Amygdala (tissue), 56 donors: ENCODE results near the gene COL17A1.
A peak's percentile ranks its signal among the peaks of the same experiment; 100 is the strongest.

ENCODE experiments used
- DNase-seq, 56 donors: peaks; one replicate each; lab custom pipeline; 2025; lab: John Stamatoyannopoulos, UW

COL17A1 gene

DNA sequence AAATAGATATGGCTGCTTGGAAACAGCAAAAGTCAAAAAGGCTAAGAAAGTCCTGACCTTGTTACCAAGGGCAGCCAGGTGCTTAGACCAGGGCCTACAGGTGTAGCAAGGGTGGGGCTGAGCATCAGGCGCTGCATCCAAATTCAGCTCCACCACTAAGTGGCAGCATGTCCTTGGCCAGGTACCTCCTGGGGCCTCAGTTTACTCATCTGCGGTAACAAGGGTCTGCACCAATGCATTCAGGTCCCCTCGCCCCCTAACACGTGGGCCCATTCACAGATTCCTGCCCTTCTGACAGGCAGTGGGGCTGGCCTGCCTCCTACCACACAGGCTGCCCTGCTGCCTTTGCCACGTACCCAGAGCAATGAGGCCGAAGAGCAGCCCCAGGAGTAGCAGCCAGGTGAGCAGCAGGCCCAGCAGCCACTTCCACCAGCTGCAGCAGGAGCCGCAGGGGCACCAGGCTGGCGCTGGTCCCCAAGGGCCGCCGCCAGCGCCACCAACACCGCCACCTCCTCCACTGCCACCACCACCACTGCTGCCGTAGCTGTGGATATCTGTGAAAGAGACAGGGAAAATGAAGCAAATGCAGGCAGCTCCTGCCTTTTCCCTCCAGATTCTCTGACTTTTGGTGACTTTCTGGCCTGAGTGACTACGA lies 28.9 kb downstream of the COL17A1 start:
- DNase-seq: no peak

DNA sequence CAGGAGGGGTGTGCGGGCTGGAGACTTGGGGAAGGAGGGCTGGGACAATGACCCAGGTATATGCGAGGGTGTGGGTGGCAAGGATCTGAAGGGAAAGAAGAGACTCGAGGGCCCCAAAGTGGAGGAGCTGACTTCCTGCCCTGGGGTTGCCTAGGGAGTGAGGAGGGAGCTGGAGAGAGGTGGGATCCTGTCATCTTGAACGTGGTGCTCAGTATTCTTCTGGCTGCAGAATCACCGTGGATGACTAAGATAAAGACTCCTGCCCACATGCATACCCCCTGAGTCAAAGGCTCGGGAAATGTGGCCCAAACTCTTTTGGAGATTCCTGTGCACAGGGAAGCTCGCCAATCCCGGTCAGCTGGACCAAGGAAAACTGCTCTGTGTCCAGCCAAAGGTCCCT lies 31.2 kb downstream of the COL17A1 start:
- no peak for DNase-seq

DNA sequence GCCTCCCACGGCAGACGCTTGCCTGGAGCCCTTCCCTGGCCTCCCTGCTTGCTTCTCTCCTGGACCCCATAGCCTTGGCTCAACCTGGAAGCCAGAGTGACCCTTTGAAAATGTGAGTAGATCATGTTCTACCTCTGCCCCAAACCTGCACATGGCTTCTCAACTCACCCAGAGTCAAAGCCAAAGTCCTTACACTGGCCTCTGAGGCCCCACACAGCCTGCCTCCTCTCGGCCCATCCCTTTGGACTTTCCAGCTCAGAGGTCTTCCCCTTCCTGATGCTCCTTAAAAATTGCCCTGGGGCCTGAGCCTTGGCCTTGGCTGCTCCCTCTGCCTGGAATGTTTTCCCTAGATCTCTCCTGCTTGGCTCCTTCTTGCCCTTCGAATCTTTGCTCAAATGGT lies 32.5 kb downstream of the COL17A1 start:
- DNase-seq: no peak

DNA sequence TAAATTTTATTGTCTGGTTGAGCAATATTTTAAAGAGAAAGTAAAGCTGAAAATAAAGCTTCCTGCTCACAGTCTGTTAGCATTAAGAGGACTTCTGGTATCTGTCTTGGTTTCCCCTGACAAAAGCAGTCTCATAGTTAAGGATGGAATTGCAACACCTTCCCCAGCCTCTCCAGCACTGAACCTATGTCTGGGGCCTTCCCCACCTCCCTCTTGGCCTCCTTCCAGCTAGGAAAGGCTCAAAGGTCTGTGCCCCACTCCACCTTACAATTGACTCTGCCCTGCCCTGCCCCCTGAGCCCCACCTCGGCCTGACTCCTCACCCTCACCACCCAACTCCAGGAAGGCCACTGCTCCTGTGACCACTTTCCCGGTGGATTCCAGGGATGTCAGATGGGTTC lies 33.2 kb downstream of the COL17A1 start:
- no peak for DNase-seq

DNA sequence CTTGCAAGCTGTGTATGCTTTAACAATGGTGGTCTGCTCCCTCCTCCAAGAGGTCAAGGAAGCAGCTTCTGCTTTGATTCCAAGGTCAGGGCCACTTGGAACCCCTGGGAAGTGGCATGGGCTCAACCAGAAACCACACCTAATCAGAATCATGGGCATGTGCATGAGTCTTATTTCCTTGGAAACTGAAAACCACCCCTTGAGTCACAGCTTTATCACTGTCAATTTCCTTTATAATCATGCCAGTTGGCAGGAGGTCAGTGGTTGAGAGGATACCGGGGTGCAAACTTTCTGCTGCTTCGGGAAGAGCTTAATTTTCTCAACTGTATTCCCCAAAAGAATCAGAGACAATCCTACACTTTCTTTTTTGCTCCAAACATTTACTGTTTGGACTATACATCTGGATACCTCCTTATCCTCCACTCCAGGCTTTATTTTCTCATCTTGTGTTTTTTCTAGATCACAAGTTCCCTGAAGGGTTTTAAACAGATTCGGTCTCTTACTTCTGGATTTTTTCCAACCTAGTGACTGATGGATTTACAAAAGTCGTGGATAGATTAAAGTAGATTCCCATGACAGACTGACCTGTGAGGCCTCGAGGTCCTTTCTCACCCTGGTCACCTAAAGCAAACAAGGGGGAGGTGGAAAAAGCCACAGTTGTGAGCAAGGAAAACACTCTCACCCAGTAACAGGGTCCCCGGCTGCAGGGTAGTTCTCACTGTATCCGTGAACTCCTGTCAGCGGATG lies 36.0 kb downstream of the COL17A1 start:
- DNase-seq: no peak

DNA sequence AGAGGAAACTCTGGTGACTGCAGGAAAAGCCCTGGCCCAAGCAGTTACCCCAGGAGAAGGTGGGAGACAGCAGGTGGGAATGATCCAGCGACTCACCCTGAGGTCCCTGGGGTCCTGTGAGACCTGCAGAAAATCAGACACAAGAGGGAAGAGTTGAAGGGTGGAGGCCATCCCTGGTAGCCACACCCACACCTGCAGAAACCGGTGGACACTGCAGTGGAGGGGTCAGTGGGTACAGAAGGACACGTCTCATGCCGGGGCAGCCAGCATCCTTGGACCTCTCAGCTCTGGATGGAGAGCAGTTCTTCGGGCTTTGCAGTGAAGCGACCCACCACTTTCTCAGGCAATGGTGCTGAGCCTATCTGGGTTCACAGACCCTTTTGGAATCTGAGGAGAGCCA lies 39.0 kb downstream of the COL17A1 start:
- no peak for DNase-seq

DNA sequence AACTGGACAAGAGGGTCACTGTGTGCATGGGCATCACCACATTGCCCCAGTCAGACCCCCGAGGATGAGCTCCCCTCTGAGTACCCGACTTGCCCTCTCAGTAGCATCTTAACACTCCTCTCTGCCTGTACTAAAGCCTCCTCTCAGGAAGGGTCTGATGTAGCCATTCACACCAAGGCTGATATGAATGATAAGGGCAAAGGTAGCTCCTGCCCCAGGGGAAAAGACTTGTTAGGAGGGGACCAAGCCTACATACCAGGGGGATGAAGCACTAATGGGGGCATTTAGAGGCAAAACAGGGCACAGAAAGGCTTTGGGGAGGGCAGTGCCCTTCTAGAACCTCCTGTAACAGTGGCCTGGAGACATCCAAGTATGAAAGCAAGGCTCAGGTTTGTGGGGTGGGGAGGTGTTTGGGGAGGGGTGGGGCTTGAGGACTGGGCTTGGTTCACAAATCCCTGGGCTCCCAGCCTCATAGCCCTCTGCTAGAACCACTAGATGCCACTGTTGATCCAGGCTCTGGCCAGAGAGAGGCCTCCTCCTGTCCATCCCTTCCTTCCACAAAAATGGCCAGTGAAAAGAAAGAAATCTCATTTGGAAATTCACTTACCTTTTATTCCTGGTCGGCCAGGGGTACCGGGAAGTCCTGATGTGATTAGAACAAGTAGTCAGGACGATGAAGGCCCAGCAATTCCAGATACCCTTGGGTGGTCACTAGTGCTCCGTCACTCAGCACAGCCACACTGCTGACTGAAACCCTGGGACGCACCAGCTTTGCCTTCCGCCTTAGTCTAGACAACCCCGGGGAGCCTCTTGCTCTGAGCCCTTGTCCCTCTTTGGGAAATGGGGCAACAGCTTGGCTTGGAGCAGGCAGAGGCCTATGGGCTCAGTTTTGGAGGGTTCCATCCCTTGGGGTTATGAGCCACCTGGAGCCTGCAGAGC lies 40.3 kb downstream of the COL17A1 start:
- peak in 43 of 56 donors; percentile 7 to 83 (median 45) for DNase-seq

DNA sequence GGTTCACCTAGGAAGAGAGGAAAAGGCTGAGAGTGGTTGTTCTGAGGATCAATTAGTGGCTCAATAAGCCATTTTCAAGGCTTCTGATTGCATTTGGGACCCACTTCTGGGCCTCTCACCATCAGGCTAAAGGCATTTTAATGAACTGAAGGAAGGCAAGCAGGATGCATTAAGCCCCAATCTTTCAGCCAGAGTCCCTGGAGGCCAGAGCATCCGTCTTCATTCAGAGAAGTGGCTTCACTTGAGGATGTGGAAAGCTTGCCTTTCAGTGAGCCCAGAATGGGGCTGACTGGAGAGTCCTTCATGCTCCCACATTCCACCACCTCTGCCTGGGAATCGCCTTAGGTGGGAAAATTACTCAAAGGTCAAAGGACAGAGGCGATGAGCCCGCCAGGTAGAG lies 41.8 kb downstream of the COL17A1 start:
- no peak for DNase-seq

DNA sequence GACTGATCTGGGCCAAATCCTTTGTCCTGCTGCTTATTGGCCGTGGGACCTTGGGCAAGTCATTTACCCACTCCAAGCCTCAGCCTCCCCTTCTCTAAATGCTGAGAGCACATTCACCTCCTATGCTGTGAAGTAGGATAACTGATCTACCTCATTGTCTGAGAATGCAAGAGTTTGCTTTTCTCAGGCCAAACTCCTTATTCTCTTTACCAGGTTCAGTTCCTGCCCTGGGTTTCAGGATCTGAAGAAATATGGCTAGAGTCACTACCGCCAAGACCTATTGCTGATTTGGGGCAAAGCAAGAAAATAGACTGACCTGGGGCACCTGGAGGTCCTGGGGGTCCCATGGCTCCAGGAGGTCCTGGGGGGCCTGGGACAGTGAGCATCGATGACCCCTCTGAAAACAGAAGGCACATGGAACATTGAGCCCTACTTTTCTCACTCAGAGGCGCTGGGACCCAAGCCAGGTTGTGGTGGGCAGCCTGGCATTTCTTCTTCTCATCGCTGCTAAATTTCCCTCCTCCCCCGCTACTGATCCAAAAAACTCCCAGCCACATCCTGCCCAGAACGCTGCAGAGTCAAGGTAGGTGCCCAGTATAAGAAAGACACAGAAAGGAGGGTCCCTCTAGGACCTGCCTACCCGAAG lies 42.4 kb downstream of the COL17A1 start:
- DNase-seq: no peak

DNA sequence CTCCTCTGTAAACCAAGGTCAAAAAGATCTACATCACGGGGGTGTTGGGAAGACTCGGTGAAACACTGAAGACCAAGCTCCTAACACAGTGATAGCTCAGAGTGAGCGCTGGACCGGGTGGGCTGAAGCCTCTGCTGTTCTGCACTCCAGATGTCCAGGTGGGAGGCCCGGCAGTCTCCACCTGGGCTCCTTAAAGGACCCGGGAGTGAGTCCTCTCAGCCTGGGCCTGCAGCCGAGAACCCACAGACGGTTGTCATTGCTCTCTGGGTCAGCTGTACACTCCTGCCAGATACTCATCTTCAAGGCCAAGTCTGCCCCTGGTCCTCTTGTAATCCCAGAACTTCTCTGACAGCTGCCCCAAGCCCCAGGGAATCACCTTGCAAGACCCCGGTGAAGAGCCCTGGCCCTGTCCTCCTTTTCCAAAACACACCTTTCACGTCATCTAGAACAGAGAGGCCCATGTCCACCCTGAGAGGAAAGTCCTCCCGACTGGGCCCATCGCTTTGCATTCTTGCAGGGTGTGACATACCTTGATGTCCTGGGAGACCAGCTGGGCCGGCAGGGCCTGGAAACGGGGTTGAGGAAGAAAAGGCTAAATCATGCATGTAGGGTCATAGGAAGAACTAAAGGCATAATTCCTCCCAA lies 43.7 kb downstream of the COL17A1 start:
- DNase-seq: no peak

DNA sequence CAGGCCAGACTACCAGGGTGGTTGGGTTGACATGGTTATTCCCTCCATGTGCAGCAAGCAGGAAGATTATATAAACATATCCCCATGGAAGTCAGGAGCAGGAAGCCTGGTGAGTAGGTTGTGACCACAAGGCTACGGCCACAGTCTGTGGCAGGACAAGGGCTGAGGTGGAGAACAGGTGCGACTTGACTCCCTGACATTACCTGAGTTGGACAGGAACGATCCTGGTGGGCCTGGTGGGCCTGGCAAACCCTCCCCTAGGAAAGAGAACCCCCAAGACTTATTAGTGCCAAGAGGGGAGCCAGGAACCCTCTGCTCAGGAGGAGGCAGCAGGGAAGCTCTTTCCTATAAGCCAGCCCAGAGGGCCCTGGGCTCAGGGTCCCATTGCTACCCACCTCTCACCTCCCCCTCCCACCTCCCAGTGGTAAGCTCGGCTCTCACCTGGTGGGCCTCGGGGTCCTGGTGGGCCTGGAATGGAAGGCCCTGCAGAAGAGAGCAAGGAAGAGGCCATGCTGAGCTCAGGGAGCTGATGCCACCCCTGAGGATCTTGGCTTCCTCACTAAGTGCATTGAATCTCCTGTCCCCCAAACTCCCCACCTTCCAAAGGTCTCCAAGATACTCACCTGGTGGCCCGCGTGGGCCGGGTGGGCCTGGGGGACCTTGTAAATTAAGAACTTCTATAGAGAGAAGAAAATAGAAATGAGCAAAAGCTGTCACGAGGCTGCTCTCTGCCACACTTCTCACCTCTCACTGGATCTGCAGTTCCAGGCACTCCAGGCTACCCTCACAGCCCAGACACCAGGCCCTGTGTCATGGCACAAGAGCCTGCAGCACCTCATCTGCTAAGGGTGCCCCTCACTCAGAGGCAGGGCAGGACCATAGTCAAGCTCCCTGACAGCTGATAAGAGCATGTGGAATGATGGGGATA lies 44.6 kb downstream of the COL17A1 start:
- DNase-seq: no peak

DNA sequence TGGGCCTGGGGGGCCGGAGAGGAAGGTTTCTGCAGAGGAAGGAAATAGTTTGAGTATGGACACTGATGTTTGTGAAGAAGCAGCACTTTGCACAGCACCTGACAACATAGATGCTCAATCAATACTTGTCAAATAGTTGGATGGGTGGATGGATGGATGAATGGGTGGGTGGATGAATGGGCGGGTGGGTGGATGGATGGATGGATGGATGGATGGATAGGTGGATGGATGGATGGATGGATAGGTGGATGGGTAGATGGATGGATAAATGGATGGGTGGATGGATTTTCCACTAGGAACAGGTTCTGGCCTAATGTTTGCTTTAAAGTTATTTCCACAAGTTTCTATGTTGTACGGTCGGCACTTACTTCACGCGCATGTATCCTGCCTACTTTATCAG lies 45.3 kb downstream of the COL17A1 start:
- DNase-seq: no peak

DNA sequence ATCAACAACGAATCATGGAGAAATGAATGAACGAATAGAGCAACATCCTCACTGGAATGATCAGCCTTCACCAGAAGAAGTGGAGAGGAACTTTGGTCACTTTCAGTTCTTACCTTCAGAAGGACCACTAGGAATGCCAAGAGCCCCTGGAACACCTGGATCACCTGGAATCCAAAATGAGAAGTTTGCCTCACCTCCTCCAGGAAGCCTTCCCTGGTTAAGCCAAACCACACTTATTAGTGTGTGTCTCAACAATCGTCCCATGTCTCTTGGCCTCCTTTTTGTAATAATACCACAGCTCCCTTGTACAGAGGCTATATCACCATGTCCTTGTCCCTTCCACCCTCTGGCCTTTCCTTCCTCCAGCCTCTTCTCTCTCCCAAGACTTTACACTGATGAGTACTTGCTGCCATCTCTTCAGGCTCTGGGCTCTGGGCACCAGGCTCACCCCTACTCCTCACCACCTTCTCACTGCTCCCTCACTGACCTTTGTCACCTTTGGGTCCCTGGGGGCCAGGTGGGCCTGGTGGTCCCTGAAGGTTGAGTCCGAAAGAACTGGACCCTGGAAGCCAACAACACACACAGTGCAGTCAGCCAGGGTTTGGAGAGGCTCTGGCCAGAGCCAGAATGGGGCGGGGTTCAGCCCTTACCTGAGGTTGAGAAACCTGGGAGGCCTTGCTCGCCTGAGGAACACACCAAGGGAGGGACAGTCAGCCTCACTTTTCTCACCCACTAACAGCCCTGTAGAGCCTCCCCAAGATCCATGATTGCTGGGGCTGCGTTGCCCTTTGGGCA lies 46.5 kb downstream of the COL17A1 start:
- no peak for DNase-seq

DNA sequence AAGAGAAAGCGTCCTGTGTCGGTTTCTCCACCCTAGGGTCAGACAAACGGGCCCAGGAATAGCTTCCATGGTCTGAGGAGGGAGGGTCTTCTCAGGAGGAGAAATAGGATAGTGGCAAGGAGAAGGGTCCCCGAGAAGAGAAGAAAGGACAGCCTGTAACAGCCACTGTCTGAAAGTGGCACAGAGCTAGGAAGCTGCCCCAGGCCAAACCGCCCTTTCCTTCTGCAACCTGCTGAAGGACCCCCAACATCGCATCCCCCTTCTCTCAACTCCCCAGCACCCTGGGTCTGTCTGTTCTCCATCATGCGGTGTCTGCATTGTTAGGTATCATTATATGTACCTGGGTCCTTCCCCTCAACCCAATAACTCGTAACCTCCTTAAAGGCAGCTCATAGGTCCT lies 47.1 kb downstream of the COL17A1 start:
- DNase-seq: no peak

DNA sequence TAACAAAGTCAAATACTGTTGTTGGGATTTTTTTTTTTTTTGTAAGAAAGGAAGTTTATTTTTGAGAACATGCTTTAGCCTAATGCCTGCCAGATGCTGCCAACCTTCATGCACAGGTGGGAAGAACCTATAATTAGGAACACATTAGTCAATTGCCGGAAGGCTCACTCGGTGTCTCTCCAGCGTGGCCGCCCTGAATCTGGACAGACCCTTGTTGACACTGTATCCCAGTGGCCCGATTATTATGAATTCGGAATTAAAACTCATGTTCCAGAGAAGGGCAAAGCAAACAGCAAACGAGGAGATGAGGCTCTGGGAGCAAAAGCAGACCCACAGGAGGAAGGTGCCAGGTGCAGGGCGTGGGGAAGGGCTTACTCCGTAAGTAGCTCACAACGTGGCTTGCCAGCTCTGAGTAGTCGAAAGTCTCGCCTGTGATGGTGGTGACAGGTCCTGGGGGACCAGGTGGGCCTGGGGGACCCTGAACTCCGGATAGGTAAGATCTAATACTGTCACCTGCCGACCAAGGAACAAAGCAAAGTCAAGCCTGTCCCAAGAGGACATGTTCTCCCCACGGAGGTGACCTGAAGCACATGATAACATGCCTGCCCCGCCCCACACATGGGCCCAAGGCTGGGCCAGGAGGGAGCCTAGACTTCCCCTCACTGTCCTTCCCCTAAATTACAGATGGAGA lies 48.3 kb downstream of the COL17A1 start:
- no peak for DNase-seq

DNA sequence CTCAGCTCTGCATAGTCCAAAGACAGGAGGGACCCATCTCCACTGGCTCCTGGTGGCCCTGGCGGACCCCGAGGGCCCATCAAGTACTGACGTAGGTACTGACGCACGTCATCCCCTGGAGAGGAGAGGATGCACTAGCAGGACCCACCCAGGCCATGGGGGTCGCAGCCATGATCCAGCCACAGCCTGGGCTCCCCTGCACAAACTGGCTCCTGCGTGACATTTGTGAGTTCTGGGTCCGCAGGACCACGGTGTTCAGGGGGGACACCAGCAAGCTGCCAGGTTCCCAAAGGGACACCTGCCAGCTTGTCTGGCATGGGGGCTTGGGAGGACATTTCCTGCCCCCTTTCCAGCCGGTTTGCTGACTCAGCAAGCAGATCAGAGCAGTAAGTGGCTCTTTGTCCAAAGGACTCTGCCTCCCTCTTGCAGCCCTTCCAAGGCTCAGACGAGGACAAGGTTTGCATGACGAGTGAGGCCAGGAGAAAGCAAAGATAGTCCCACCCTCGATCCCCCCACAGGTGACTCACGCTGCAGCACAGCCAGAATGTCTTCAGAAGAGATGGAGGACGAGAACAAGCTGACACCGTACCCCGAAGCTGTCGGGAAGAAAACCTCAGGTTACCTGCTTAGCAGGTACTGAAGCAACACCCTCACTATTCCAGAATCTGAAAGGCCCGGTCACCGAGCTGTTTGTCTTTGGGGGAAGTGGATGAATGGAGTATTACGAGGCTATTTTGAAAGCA lies 49.0 kb downstream of the COL17A1 start:
- DNase-seq: no peak

DNA sequence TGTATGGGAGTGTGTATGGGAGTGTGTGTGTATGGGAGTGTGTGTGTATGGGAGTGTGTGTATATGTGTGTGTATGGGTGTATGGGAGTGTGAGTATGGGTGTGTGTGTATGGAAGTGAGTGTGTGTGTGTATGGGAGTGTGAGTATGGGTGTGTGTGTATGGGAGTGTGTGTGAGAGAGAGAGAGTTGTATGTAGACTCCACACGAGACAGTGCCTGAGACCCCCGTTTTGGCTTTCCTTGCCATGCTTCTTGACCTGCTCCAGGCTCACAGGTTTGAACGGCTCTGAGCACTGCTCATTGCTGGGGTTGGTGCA lies 49.7 kb downstream of the COL17A1 start:
- no peak for DNase-seq
